GM12878 (cell line): Measurements from ENCODE around the gene PAK2. TPM values are rescaled to one million over a fixed set of nuclear protein-coding genes. Genes with fewer than 3 reads are reported as not detected.

Experiments
- ATAC-seq: fragments of 200-7000 bp; cut with Tn5 transposase; 3 replicates; pipeline ENCODE4 v1.9.1; 2020; ENCODE audit warnings: mild to moderate bottlenecking, moderate library complexity
- BruUV-seq: library from RNA; stranded (reverse); fragments of 400-500 nt; replicated peaks from 2 replicates; lab custom pipeline; 2021; lab: Mats Ljungman, UMichigan
- CTCF ChIA-PET: fragments of 300-600 bp; sonication (Branson Sonifier 250); formaldehyde crosslinking; extraction: SDS; loops from one replicate; lab custom pipeline; 2021; ENCODE audit warnings: inconsistent platforms; lab: Yijun Ruan, JAX
- POLR2A ChIA-PET: fragments of 350-600 bp; formaldehyde crosslinking; extraction: SDS; loops from one replicate; lab custom pipeline; 2021; ENCODE audit warnings: inconsistent platforms; lab: Charles Lee
- RAD21 ChIA-PET: fragments of 300-600 bp; sonication (Branson Sonifier 250); formaldehyde crosslinking; loops from one replicate; lab custom pipeline; 2023; ENCODE audit warnings: antibody characterized with exemption; ENCODE audit not compliant: unreplicated experiment; lab: Charles Lee
- SMC1A ChIA-PET: fragments of 300-600 bp; sonication (Branson Sonifier 250); formaldehyde crosslinking; loops from one replicate; lab custom pipeline; 2023; ENCODE audit not compliant: unreplicated experiment, uncharacterized antibody; lab: Charles Lee
- DNase-seq: peaks from one replicate; pipeline ENCODE4 v3.0.0-alpha.2; 2011; ENCODE audit warnings: low read depth, low spot score
- FAIRE-seq: peaks from 3 replicates; lab custom pipeline; 2011; peaks lifted over from hg19 to GRCh38; lab: Jason Lieb, UNC
- H2AFZ ChIP-seq: 2 replicates; pipeline ENCODE4 v1.6.0; 2011; ENCODE audit warnings: low read depth, low read length, control low read depth; ENCODE audit not compliant: control insufficient read depth
- H3K27ac ChIP-seq: 2 replicates; pipeline ENCODE4 v1.5.1; 2011; ENCODE audit warnings: control low read depth; ENCODE audit not compliant: control insufficient read depth, insufficient read depth
- H3K27me3 ChIP-seq, 2 experiments: replicated peaks in 1 of 2; 2 replicates each; pipeline versions ENCODE4 v1.6.0 to v1.6.1; 2011; ENCODE audit warnings: low read length in 1 of 2; ENCODE audit not compliant: control insufficient read depth in 2 of 2, insufficient read depth in 2 of 2
- H3K36me3 ChIP-seq, 2 experiments: 2 replicates each; pipeline ENCODE4 v1.5.1; 2011; ENCODE audit warnings: low read length in 1 of 2; ENCODE audit not compliant: control insufficient read depth in 2 of 2, insufficient read depth in 2 of 2
- H3K4me1 ChIP-seq: 2 replicates; pipeline ENCODE4 v1.6.1; 2011; ENCODE audit warnings: mild to moderate bottlenecking, low read length, moderate library complexity, mixed read lengths; ENCODE audit not compliant: control insufficient read depth, insufficient read depth
- H3K4me2 ChIP-seq: 2 replicates; pipeline ENCODE4 v1.6.0; 2011; ENCODE audit warnings: control low read depth; ENCODE audit not compliant: control insufficient read depth, insufficient read depth
- H3K4me3 ChIP-seq: fragments of 200-600 bp; sonication (generic); 2 replicates; pipeline ENCODE4 v1.5.1; 2016
- H3K79me2 ChIP-seq: 2 replicates; pipeline ENCODE4 v1.6.0; 2011; ENCODE audit warnings: low read length; ENCODE audit not compliant: control insufficient read depth, insufficient read depth
- H3K9ac ChIP-seq: 2 replicates; pipeline ENCODE4 v1.8.0; 2011; ENCODE audit warnings: low read length, control low read depth, mixed read lengths; ENCODE audit not compliant: control insufficient read depth, insufficient read depth
- H3K9me3 ChIP-seq: replicated peaks from 3 replicates; pipeline ENCODE4 v1.5.1; 2011; ENCODE audit warnings: mild to moderate bottlenecking, low read length; ENCODE audit not compliant: control insufficient read depth, insufficient read depth
- H4K20me1 ChIP-seq: 2 replicates; pipeline ENCODE4 v1.6.0; 2011; ENCODE audit not compliant: control insufficient read depth, insufficient read depth
- DPF2 ChIP-seq: fragments of 450-650 bp; IDR thresholded peaks from 2 replicates; pipeline ENCODE4 v1.6.1; 2017; ENCODE audit warnings: mild to moderate bottlenecking
- EED ChIP-seq: sonication (generic); IDR thresholded peaks from 2 replicates; pipeline ENCODE4 v1.6.1; 2016; ENCODE audit warnings: antibody characterized with exemption, low read depth
- EZH2 ChIP-seq: IDR thresholded peaks from 2 replicates; pipeline ENCODE4 v1.6.1; 2012; ENCODE audit warnings: low read depth, mild to moderate bottlenecking, control low read depth, inconsistent platforms, low read length, borderline replicate concordance; ENCODE audit not compliant: control insufficient read depth
- NRF1 ChIP-seq: conservative IDR thresholded peaks from 2 replicates; pipeline ENCODE4 v1.6.1; 2011; ENCODE audit warnings: mild to moderate bottlenecking, low read depth, low read length, improper control_type of control experiment
- PAX8 ChIP-seq: fragments of 450-650 bp; IDR thresholded peaks from 2 replicates; pipeline ENCODE4 v1.6.1; 2017; ENCODE audit warnings: mild to moderate bottlenecking, moderate library complexity
- POLR2AphosphoS5 ChIP-seq: IDR thresholded peaks from 2 replicates; pipeline ENCODE4 v1.6.1; 2011; ENCODE audit warnings: mild to moderate bottlenecking, low read length, inconsistent platforms
- RAD51 ChIP-seq: fragments of 450-650 bp; IDR thresholded peaks from 2 replicates; pipeline ENCODE4 v1.6.1; 2016; ENCODE audit warnings: moderate library complexity, mild to moderate bottlenecking, inconsistent platforms
- RB1 ChIP-seq: fragments of 450-650 bp; formaldehyde crosslinking; IDR thresholded peaks from 2 replicates; pipeline ENCODE4 v1.6.1; 2017; ENCODE audit warnings: mild to moderate bottlenecking, borderline replicate concordance
- SMARCA5 ChIP-seq: fragments of 450-650 bp; IDR thresholded peaks from 2 replicates; pipeline ENCODE4 v1.6.1; 2017; ENCODE audit warnings: mild to moderate bottlenecking
- SRF ChIP-seq, 2 experiments: IDR thresholded peaks; 2 replicates each; pipeline ENCODE4 v1.6.1; 2011; ENCODE audit warnings: low read depth in 2 of 2, low read length in 2 of 2, mild to moderate bottlenecking in 1 of 2, moderate library complexity in 1 of 2
- YBX1 ChIP-seq: fragments of 450-650 bp; IDR thresholded peaks from 2 replicates; pipeline ENCODE4 v1.6.1; 2016; ENCODE audit warnings: antibody characterized with exemption
- ZBED1 ChIP-seq: IDR thresholded peaks from 2 replicates; pipeline ENCODE4 v1.6.1; 2016; ENCODE audit warnings: borderline replicate concordance
- ZNF274 ChIP-seq: IDR thresholded peaks from one replicate; pipeline ENCODE4 v1.8.0; 2011; ENCODE audit not compliant: insufficient read length, insufficient read depth
- WGBS: methylation state at CpG from one replicate; pipeline ENCODE4 v1.1.6; 2016; ENCODE audit warnings: low lambda C conversion rate; ENCODE audit not compliant: insufficient replicate concordance, insufficient coverage; ENCODE audit errors: missing lambda C conversion rate; 5-methylcytosine and 5-hydroxymethylcytosine counted together
- in situ Hi-C: fragments of 300-500 bp; cut with MboI; formaldehyde crosslinking; loops from 9 replicates; pipeline ENCODE4 v1.14.3; 2018; ENCODE audit warnings: mixed read lengths
- intact Hi-C: fragments of 100-400 bp; cut with micrococcal nuclease; formaldehyde crosslinking; loops from one replicate; pipeline ENCODE4 v1.14.2; 2022; ENCODE audit not compliant: unreplicated experiment
- polyA plus RNA-seq, 11 experiments: library from polyadenylated mRNA; depleted of rRNA in 4 of 11; unstranded in 6 of 11; stranded (reverse) in 5 of 11; fragments of >200 nt; fragmentation: Nextera tagmentation in 4 of 11; fragmentation: Illumina TruSeq in 1 of 11; extraction: Ambion mirVana in 4 of 11; extraction: Trizol in 1 of 11; gene quantifications; 1 replicate in 1 of 11; 2 replicates in 10 of 11; pipeline versions ENCODE4 v1.2.1 to v1.2.3, GENCODE V29; 2011 to 2016; ENCODE audit warnings: inconsistent platforms in 2 of 11, missing spikeins in 2 of 11, low read depth in 1 of 11
- total RNA-seq, 4 experiments: library from RNA; depleted of rRNA in 3 of 4; stranded (reverse); fragments of >200 nt in 3 of 4; fragmentation: Illumina TruSeq in 1 of 4; extraction: Trizol in 1 of 4; gene quantifications; 2 replicates each; pipeline versions ENCODE4 v1.2.1 to v1.2.3, GENCODE V29; 2013 to 2021
- TF ChIP-seq, protein P1 (sequence below): fragments of 450-650 bp; IDR thresholded peaks from 2 replicates; pipeline ENCODE4 v1.6.1; 2017; ENCODE audit warnings: borderline replicate concordance
- TF ChIP-seq, protein P2 (sequence below): IDR thresholded peaks from 2 replicates; pipeline ENCODE4 v1.6.1; 2011; ENCODE audit warnings: low read depth, low read length, improper control_type of control experiment, borderline replicate concordance
- TF ChIP-seq, protein P3 (sequence below): IDR thresholded peaks from 2 replicates; pipeline ENCODE4 v1.6.1; 2011; ENCODE audit warnings: borderline replicate concordance, low read depth, mild to moderate bottlenecking, moderate library complexity, mixed read lengths, low read length; ENCODE audit not compliant: insufficient read depth; ENCODE audit errors: extremely low read length
- TF ChIP-seq, protein P4 (sequence below): IDR thresholded peaks from 2 replicates; pipeline ENCODE4 v1.6.1; 2012; ENCODE audit warnings: improper control_type of control experiment, low read depth, low read length; ENCODE audit not compliant: insufficient replicate concordance

The PAK2 gene
- total and polyA plus RNA-seq, 10 of the 15 experiments (the other 5 are each of a cell fraction or from before 2014, with no cell fraction given): 9.0 to 59.1 (median 27.0) TPM

DNA sequence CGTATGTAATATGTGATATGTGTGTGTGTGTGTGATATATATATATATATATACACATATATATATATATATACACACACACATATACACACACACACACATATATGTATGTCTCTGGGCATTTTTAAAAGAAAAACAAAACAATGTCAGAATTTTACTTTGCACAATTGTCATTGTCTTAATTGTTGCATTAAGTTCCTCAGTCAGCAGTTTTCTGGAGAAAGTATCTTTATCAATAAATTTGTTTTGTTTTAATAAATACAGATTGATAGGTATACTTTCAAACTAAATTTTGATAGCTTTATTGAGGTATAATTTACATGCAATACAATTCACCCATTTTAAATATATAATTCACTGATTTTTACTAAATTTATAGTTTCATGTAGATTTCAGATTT lies 65.1 kb downstream of the PAK2 start:
- FAIRE-seq: no peak
- Histone ChIP-seq H3K4me1 (no peaks in the 10 kb centered on the region), H3K4me3 (no peak overlapping the region), H3K79me2 (no peaks in the 10 kb centered on the region), H3K27me3 (no peaks in the 10 kb centered on the region), H2AFZ (no peak overlapping the region), H3K9me3 (no peaks in the 10 kb centered on the region), H3K36me3 (peaks cover 6 to 40% of the 10 kb centered on the region in 2 experiments), H3K27ac (no peak overlapping the region), H3K4me2 (no peak overlapping the region), H3K9ac (no peak overlapping the region), H4K20me1 (no peaks in the 10 kb centered on the region)
- whole genome bisulfite sequencing: 89% methylated on average over 1 of the region's 1 CpG
- POLR2A ChIA-PET: no interaction called here
- ATAC-seq: no peak
- BruUV-seq: no TSS peak
- RAD21 ChIA-PET: no interaction called here
- in situ Hi-C loops (no loop called here), intact Hi-C loops (no loop called here)
- no peak for DNase-seq
- CTCF ChIA-PET: interaction anchor here (0.6 kb wide), 1 partner anchor 12 kb away, joined by 4 read pairs; no protein-coding TSS in a partner anchor
- SMC1A ChIA-PET: no interaction called here
- TF ChIP-seq, protein P1, sequence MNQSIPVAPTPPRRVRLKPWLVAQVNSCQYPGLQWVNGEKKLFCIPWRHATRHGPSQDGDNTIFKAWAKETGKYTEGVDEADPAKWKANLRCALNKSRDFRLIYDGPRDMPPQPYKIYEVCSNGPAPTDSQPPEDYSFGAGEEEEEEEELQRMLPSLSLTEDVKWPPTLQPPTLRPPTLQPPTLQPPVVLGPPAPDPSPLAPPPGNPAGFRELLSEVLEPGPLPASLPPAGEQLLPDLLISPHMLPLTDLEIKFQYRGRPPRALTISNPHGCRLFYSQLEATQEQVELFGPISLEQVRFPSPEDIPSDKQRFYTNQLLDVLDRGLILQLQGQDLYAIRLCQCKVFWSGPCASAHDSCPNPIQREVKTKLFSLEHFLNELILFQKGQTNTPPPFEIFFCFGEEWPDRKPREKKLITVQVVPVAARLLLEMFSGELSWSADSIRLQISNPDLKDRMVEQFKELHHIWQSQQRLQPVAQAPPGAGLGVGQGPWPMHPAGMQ: no peak
- no peak for TF ChIP-seq POLR2AphosphoS5
- TF ChIP-seq, protein P2, sequence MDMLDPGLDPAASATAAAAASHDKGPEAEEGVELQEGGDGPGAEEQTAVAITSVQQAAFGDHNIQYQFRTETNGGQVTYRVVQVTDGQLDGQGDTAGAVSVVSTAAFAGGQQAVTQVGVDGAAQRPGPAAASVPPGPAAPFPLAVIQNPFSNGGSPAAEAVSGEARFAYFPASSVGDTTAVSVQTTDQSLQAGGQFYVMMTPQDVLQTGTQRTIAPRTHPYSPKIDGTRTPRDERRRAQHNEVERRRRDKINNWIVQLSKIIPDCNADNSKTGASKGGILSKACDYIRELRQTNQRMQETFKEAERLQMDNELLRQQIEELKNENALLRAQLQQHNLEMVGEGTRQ: no peak
- no peak for TF ChIP-seq ZBED1
- TF ChIP-seq, protein P3, sequence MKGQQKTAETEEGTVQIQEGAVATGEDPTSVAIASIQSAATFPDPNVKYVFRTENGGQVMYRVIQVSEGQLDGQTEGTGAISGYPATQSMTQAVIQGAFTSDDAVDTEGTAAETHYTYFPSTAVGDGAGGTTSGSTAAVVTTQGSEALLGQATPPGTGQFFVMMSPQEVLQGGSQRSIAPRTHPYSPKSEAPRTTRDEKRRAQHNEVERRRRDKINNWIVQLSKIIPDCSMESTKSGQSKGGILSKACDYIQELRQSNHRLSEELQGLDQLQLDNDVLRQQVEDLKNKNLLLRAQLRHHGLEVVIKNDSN: no peak
- no peak for TF ChIP-seq SRF (IDR thresholded peaks at IDR 0.05; ENCODE audit: low read depth in 2 of 2, low read length in 2 of 2)
- TF ChIP-seq YBX1: no peak
- no peak for TF ChIP-seq NRF1
- TF ChIP-seq, protein P4, sequence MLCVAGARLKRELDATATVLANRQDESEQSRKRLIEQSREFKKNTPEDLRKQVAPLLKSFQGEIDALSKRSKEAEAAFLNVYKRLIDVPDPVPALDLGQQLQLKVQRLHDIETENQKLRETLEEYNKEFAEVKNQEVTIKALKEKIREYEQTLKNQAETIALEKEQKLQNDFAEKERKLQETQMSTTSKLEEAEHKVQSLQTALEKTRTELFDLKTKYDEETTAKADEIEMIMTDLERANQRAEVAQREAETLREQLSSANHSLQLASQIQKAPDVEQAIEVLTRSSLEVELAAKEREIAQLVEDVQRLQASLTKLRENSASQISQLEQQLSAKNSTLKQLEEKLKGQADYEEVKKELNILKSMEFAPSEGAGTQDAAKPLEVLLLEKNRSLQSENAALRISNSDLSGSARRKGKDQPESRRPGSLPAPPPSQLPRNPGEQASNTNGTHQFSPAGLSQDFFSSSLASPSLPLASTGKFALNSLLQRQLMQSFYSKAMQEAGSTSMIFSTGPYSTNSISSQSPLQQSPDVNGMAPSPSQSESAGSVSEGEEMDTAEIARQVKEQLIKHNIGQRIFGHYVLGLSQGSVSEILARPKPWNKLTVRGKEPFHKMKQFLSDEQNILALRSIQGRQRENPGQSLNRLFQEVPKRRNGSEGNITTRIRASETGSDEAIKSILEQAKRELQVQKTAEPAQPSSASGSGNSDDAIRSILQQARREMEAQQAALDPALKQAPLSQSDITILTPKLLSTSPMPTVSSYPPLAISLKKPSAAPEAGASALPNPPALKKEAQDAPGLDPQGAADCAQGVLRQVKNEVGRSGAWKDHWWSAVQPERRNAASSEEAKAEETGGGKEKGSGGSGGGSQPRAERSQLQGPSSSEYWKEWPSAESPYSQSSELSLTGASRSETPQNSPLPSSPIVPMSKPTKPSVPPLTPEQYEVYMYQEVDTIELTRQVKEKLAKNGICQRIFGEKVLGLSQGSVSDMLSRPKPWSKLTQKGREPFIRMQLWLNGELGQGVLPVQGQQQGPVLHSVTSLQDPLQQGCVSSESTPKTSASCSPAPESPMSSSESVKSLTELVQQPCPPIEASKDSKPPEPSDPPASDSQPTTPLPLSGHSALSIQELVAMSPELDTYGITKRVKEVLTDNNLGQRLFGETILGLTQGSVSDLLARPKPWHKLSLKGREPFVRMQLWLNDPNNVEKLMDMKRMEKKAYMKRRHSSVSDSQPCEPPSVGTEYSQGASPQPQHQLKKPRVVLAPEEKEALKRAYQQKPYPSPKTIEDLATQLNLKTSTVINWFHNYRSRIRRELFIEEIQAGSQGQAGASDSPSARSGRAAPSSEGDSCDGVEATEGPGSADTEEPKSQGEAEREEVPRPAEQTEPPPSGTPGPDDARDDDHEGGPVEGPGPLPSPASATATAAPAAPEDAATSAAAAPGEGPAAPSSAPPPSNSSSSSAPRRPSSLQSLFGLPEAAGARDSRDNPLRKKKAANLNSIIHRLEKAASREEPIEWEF: no peak
- no peak for TF ChIP-seq PAX8
- TF ChIP-seq EED: no peak
- no peak for TF ChIP-seq RAD51
- TF ChIP-seq ZNF274: no peak
- no peak for TF ChIP-seq SMARCA5
- TF ChIP-seq EZH2: no peak
- TF ChIP-seq DPF2: no peak
- TF ChIP-seq RB1: no peak
